Measurements from ENCODE around the gene FRYL.
"Not testable (repeated sequence)": the region's sequence is repeated elsewhere in the genome, so short reads cannot be mapped to it uniquely, and the experiment has no call there.

FRYL gene

DNA sequence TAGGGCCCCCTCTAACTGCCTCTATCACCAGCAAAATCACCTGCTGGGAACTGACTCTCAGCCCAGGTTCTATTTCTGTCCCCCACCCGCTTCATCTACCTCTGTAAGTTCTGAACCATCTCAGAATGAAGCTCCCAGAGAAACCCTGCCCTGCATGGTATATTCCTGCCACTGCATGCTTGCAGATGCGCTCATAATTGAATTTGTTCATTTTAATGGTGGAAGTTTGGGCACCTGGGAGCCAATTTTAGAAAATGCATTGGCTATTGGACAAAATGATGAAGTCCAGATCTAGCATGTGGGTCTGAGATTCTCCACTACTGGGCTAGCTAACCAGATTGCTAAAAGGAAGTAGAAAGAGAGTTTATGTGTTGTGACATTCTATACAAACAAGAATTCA is 325.5 kb downstream of the FRYL start:
- Mint-ChIP-seq H3K4me1 (no peaks in the 10 kb centered on the region), H3K36me3 (ENCODE audit: insufficient read depth) (peaks cover 4% of the 10 kb centered on the region), H3K27me3 (no peaks in the 10 kb centered on the region), H3K27ac (ENCODE audit: low read depth) (no peak overlapping the region), H3K4me3 (no peak overlapping the region), H3K9me3 (no peaks in the 10 kb centered on the region)
- no peak for DNase-seq (ENCODE audit: low spot score in 2 of 2)
- ATAC-seq (replicated peaks; ENCODE audit: extremely low read depth, poor library complexity, severe bottlenecking) = no peak

DNA sequence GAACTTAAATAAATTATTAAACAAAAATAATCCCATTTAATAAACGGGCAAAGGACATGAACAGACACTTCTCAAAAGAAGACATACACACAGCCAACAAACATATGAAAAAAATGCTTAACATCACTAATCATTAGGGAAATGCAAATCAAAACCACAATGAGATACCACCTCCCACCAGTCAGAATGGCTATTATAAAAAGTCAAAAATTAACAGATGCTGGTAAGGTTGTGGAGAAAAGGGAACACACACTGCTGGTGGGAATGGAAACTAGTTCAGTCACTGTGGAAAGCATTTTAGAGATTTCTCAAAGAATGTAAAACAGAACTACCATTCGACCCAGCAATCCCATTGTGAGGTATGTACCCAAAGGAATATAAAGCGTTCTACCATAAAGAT is 328.4 kb downstream of the FRYL start:
- not testable (repeated sequence) for H3K36me3 Mint-ChIP-seq (ENCODE audit: insufficient read depth); H3K9me3 Mint-ChIP-seq; H3K27me3 Mint-ChIP-seq; H3K4me3 Mint-ChIP-seq; ATAC-seq (replicated peaks; ENCODE audit: extremely low read depth, poor library complexity, severe bottlenecking); DNase-seq (ENCODE audit: low spot score in 2 of 2); H3K4me1 Mint-ChIP-seq; H3K27ac Mint-ChIP-seq (ENCODE audit: low read depth)

DNA sequence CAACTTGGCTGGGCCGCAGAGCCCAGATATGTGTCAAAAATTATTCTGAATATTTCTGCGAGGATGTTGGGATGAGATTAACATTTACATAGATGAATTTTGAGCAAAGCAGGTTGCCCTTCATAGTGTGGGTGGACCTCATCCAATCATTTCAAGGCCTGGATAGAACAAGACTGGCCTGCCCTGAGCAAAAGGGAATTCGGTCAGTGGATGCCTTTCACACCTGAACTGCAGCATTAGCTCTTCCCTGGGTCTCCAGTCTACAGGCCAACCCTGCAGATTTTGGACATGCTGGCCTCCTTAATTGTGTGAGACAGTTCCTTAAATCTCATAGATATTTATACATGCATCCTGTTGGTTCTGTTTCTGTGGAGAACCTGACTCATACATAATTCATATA is 329.3 kb downstream of the FRYL start:
- Mint-ChIP-seq H3K4me1 (no peaks in the 10 kb centered on the region), H3K27me3 (no peaks in the 10 kb centered on the region)
- no peak for ATAC-seq (replicated peaks; ENCODE audit: extremely low read depth, poor library complexity, severe bottlenecking)

DNA sequence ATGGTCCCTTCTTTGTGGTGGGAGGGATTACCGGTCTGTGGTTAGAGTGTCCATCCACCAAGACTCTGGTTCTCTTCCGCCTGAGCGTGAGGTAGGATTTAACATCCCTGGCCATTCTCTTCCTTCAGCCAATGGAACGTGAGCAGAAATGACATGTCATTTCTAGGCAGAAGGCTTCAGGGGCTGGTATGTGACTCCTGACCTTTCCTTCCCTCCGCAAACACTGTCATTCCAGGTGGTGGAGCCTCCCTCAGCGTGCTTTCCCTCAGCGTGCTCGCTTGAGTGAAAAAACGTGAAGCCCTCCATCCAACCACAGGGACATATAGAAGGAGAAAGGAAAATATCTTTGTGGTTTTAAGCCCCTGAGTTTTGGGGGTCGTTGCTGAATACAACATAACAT is 330.9 kb downstream of the FRYL start:
- Mint-ChIP-seq H3K27ac (ENCODE audit: low read depth) (no peak overlapping the region), H3K4me3 (no peak overlapping the region), H3K36me3 (ENCODE audit: insufficient read depth) (peaks cover 2% of the 10 kb centered on the region), H3K4me1 (no peaks in the 10 kb centered on the region), H3K9me3 (no peaks in the 10 kb centered on the region), H3K27me3 (no peaks in the 10 kb centered on the region)
- ATAC-seq (replicated peaks; ENCODE audit: extremely low read depth, poor library complexity, severe bottlenecking) = no peak
- no peak for DNase-seq (ENCODE audit: low spot score in 2 of 2)

More for the DNA sequence above, 329.3 kb downstream of the FRYL start:
- Mint-ChIP-seq H3K4me3 (no peak overlapping the region), H3K9me3 (no peaks in the 10 kb centered on the region), H3K36me3 (ENCODE audit: insufficient read depth) (peaks cover 4% of the 10 kb centered on the region), H3K27ac (ENCODE audit: low read depth) (no peak overlapping the region)
- DNase-seq (ENCODE audit: low spot score in 2 of 2) = no peak
